Endothelial cell of umbilical vein (primary cell): ENCODE measurements around the gene LARGE1. TPM values are rescaled to one million over a fixed set of nuclear protein-coding genes. Genes with fewer than 3 reads are reported as not detected.

Source experiments
- BruUV-seq: library from RNA; stranded (reverse); fragments of 400-500 nt; replicated peaks from 2 replicates; lab custom pipeline; 2021; lab: Mats Ljungman, UMichigan
- CTCF ChIA-PET: fragments of 300-600, 350-600 bp; sonication (Branson Sonifier 250); formaldehyde crosslinking; loops from one replicate; lab custom pipeline; 2021; ENCODE audit warnings: antibody characterized with exemption, inconsistent platforms; lab: Charles Lee
- POLR2A ChIA-PET: fragments of 300-600, 350-600 bp; sonication (Branson Sonifier 250); formaldehyde crosslinking; loops from one replicate; lab custom pipeline; 2021; ENCODE audit warnings: antibody characterized with exemption, inconsistent platforms; lab: Charles Lee
- DNase-seq: peaks from one replicate; pipeline ENCODE4 v3.0.0-alpha.2; 2011; ENCODE audit warnings: low read depth, low spot score
- FAIRE-seq: peaks from 2 replicates; lab custom pipeline; 2011; peaks lifted over from hg19 to GRCh38; lab: Jason Lieb, UNC
- H2AFZ ChIP-seq: 2 replicates; pipeline ENCODE4 v1.6.0; 2012; ENCODE audit warnings: low read depth, low read length, control low read depth, inconsistent platforms
- H3K27ac ChIP-seq: 2 replicates; pipeline ENCODE4 v1.5.1; 2011; ENCODE audit warnings: low read depth, mild to moderate bottlenecking, control low read depth, low read length, moderate library complexity; ENCODE audit not compliant: insufficient read depth
- H3K27me3 ChIP-seq, 2 experiments: 2 replicates each; pipeline versions ENCODE4 v1.6.0 to v1.6.1; 2011; ENCODE audit warnings: low read length in 2 of 2, mixed read lengths in 1 of 2; ENCODE audit not compliant: control insufficient read depth in 2 of 2, insufficient read depth in 2 of 2
- H3K36me3 ChIP-seq, 2 experiments: 2 replicates in 1 of 2; 3 replicates in 1 of 2; pipeline ENCODE4 v1.5.1; 2011; ENCODE audit warnings: low read length in 2 of 2, mild to moderate bottlenecking in 1 of 2, moderate library complexity in 1 of 2; ENCODE audit not compliant: control insufficient read depth in 2 of 2, insufficient read depth in 2 of 2; ENCODE audit errors: extremely low read depth in 1 of 2
- H3K4me1 ChIP-seq: 3 replicates; pipeline ENCODE4 v1.5.1; 2011; ENCODE audit warnings: mild to moderate bottlenecking, low read length; ENCODE audit not compliant: control insufficient read depth, insufficient read depth; ENCODE audit errors: extremely low read depth
- H3K4me2 ChIP-seq: 2 replicates; pipeline ENCODE4 v1.6.1; 2011; ENCODE audit warnings: low read length, control low read depth, mixed read lengths; ENCODE audit not compliant: insufficient read depth
- H3K4me3 ChIP-seq, 3 experiments: fragments of 200-600 bp in 1 of 3; sonication (generic), shearing (Covaris generic) in 1 of 3; replicated peaks in 1 of 3; 2 replicates each; pipeline ENCODE4 v1.5.1; 2011 to 2016; ENCODE audit warnings: control low read depth in 3 of 3, low read length in 3 of 3, mild to moderate bottlenecking in 2 of 3, inconsistent platforms in 1 of 3, low read depth in 1 of 3, moderate library complexity in 1 of 3; ENCODE audit not compliant: insufficient read depth in 1 of 3
- H3K79me2 ChIP-seq: 2 replicates; pipeline ENCODE4 v1.6.0; 2012; ENCODE audit warnings: low read length, inconsistent platforms; ENCODE audit not compliant: control insufficient read depth, insufficient read depth
- H3K9ac ChIP-seq: replicated peaks from 2 replicates; pipeline ENCODE3; 2011; ENCODE audit warnings: low read length, control low read depth; ENCODE audit not compliant: insufficient read depth; ENCODE audit errors: extremely low read depth
- H3K9me1 ChIP-seq: replicated peaks from 3 replicates; pipeline ENCODE4 v1.6.0; 2011; ENCODE audit warnings: mild to moderate bottlenecking, low read length; ENCODE audit not compliant: control insufficient read depth, insufficient read depth; ENCODE audit errors: extremely low read depth
- H3K9me3 ChIP-seq: replicated peaks from 2 replicates; pipeline ENCODE4 v1.5.1; 2012; ENCODE audit warnings: low read length, inconsistent platforms; ENCODE audit not compliant: control insufficient read depth, insufficient read depth
- H4K20me1 ChIP-seq: replicated peaks from 2 replicates; pipeline ENCODE3; 2011; ENCODE audit warnings: mild to moderate bottlenecking, low read length; ENCODE audit not compliant: control insufficient read depth, insufficient read depth; ENCODE audit errors: extremely low read depth
- CTCF ChIP-seq, 2 donors: IDR thresholded peaks; 1 replicate in 1 of 2; 2 replicates in 1 of 2; pipeline ENCODE4 v1.5.1; 2011; ENCODE audit warnings: low read length in 2 of 2, mild to moderate bottlenecking in 2 of 2, moderate library complexity in 2 of 2, control low read depth in 1 of 2, inconsistent platforms in 1 of 2, low read depth in 1 of 2; ENCODE audit not compliant: insufficient read depth in 1 of 2; ENCODE audit errors: extremely low read depth in 1 of 2
- EZH2 ChIP-seq: IDR thresholded peaks from 2 replicates; pipeline ENCODE4 v1.6.1; 2012; ENCODE audit warnings: borderline replicate concordance, low read depth, mild to moderate bottlenecking, moderate library complexity, low read length, inconsistent platforms; ENCODE audit not compliant: severe bottlenecking
- FOS ChIP-seq: IDR thresholded peaks from 2 replicates; pipeline ENCODE4 v1.6.1; 2011; ENCODE audit warnings: mild to moderate bottlenecking, low read length, moderate library complexity, borderline replicate concordance; ENCODE audit not compliant: insufficient read depth
- GATA2 ChIP-seq: IDR thresholded peaks from 2 replicates; pipeline ENCODE4 v1.7.0; 2011; ENCODE audit warnings: low read depth, mild to moderate bottlenecking, moderate library complexity, mixed read lengths, low read length; ENCODE audit not compliant: insufficient read length, insufficient read depth
- JUN ChIP-seq: IDR thresholded peaks from 2 replicates; pipeline ENCODE4 v1.6.1; 2011; ENCODE audit warnings: borderline replicate concordance, low read depth; ENCODE audit not compliant: insufficient read length, insufficient read depth
- MYC ChIP-seq: IDR thresholded peaks from one replicate; pipeline ENCODE4 v1.6.1; 2011; ENCODE audit warnings: mild to moderate bottlenecking, low read depth, low read length
- POLR2A ChIP-seq: IDR thresholded peaks from 2 replicates; pipeline ENCODE4 v1.6.1; 2012; ENCODE audit warnings: low read depth, mild to moderate bottlenecking, control low read depth, low read length
- POLR2AphosphoS5 ChIP-seq: IDR thresholded peaks from 2 replicates; pipeline ENCODE4 v1.6.1; 2012; ENCODE audit warnings: low read depth, mild to moderate bottlenecking, control low read depth, low read length, moderate library complexity; ENCODE audit not compliant: insufficient read depth
- dilution Hi-C: fragments of 300-500 bp; cut with MboI; formaldehyde crosslinking; loops from one replicate; pipeline ENCODE4 v1.15.0; 2019; ENCODE audit warnings: low sequenced_read_pairs; ENCODE audit not compliant: extremely low pct_ligation_motif_present
- intact Hi-C: fragments of 100-400 bp; cut with micrococcal nuclease; formaldehyde crosslinking; loops from one replicate; pipeline ENCODE4 v1.10.0; 2022
- polyA plus RNA-seq, 4 experiments: library from polyadenylated mRNA; depleted of rRNA in 3 of 4; stranded (reverse) in 3 of 4; unstranded in 1 of 4; fragments of >200 nt; gene quantifications; 2 replicates each; pipeline versions ENCODE4 v1.2.1 to v1.2.3, GENCODE V29; 2011 to 2012; ENCODE audit warnings: missing spikeins in 1 of 4
- total RNA-seq: library from RNA; stranded (reverse); gene quantifications from 2 replicates; pipeline ENCODE4 v1.2.3, GENCODE V29; 2021
- TF ChIP-seq, protein P1 (sequence below): IDR thresholded peaks from 2 replicates; pipeline ENCODE4 v1.6.1; 2011; ENCODE audit not compliant: insufficient read depth, insufficient read length

The LARGE1 gene
- total and polyA plus RNA-seq, 2 donors (not counting 3 experiments of a cell fraction or from before 2014, with no cell fraction given) = 0.95 to 4.4 TPM

GRCh38 chr22:33600113-33600512 is 320.2 kb downstream of the LARGE1 start:
- Histone ChIP-seq H3K79me2 (no peaks in the 10 kb centered on the region), H3K9me1 (no peaks in the 10 kb centered on the region), H3K36me3 (no peaks in the 10 kb centered on the region), H3K27ac (no peak overlapping the region), H2AFZ (no peak overlapping the region), H4K20me1 (no peaks in the 10 kb centered on the region), H3K9me3 (peaks cover 10% of the 10 kb centered on the region), H3K27me3 (no peaks in the 10 kb centered on the region), H3K4me1 (no peaks in the 10 kb centered on the region), H3K4me3 (no peak overlapping the region), H3K9ac (no peak overlapping the region), H3K4me2 (no peak overlapping the region)
- intact Hi-C loops = no loop called here
- CTCF ChIA-PET = no interaction called here
- POLR2A ChIA-PET = no interaction called here
- no peak for FAIRE-seq
- no TSS peak for BruUV-seq
- TF ChIP-seq JUN = no peak
- no peak for TF ChIP-seq POLR2AphosphoS5
- no peak for TF ChIP-seq POLR2A
- TF ChIP-seq, protein P1, sequence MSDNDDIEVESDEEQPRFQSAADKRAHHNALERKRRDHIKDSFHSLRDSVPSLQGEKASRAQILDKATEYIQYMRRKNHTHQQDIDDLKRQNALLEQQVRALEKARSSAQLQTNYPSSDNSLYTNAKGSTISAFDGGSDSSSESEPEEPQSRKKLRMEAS = no peak
- TF ChIP-seq FOS = no peak
- TF ChIP-seq EZH2 = no peak
- no peak for TF ChIP-seq MYC
- TF ChIP-seq CTCF (IDR thresholded peaks at IDR 0.05; ENCODE audit: extremely low read depth in 1 of 2, insufficient read depth in 1 of 2, low read depth in 1 of 2, low read length in 2 of 2) = no peak
- no peak for TF ChIP-seq GATA2
- dilution Hi-C loops = no loop called here
- no peak for DNase-seq
